NCI-H526 treated with DMSO at 0.1 percent for 48 hours (cell line): ENCODE data around the gene VPS37B.
A peak's percentile ranks its signal among the peaks of the same experiment; 100 is the strongest.

Experiments used
- DNase-seq: peaks from one replicate; lab custom pipeline; 2025; lab: John Stamatoyannopoulos, UW

Gene VPS37B

GRCh38 chr12:122839907-122840554, 55.9 kb downstream of the VPS37B start:
- DNase-seq: no peak

- no peak for DNase-seq
These were observed 57.1 kb downstream of the VPS37B start for GRCh38 chr12:122838841-122839240.

- peak; percentile 94 for DNase-seq
These were observed 58.3 kb downstream of the VPS37B start for GRCh38 chr12:122837306-122838265.

- DNase-seq: peak; percentile 56
These were observed 59.6 kb downstream of the VPS37B start for GRCh38 chr12:122836027-122836921.

GRCh38 chr12:122835750-122836026, 60.2 kb downstream of the VPS37B start:
- no peak for DNase-seq

- peak; percentile 15 for DNase-seq
These were observed 60.8 kb downstream of the VPS37B start, which contains the start of gene HIP1R for GRCh38 chr12:122834921-122835749. Gene HIP1R, plus strand, starts transcription at chr12:122835457. Its CDS starts 94 bp downstream, at chr12:122835551.

- peak; percentile 80 for DNase-seq
These were observed 61.6 kb downstream of the VPS37B start for GRCh38 chr12:122834104-122834920.

- DNase-seq: no peak
These were observed 65.3 kb downstream of the VPS37B start for GRCh38 chr12:122830517-122831214.

- DNase-seq: peak; percentile 59
These were observed 68.7 kb downstream of the VPS37B start for GRCh38 chr12:122827258-122827657.

GRCh38 chr12:122825773-122826724, 69.9 kb downstream of the VPS37B start:
- peak; percentile 62 for DNase-seq

- DNase-seq: no peak
These were observed 72.5 kb downstream of the VPS37B start for GRCh38 chr12:122823429-122823828.

GRCh38 chr12:122820838-122821271, 75.1 kb downstream of the VPS37B start:
- no peak for DNase-seq

GRCh38 chr12:122820138-122820537, 75.8 kb downstream of the VPS37B start:
- DNase-seq: no peak

- no peak for DNase-seq
These were observed 76.6 kb downstream of the VPS37B start for GRCh38 chr12:122819209-122819785.
